ENCODE measurements around the gene RTP2.

Gene RTP2

GRCh38 chr3:187737368-187738070, 35.2 kb upstream of the RTP2 start:
- H3K4me3 ChIP-seq (ENCODE audit: low read length) = peak overlapping the region; percentile 81
- DNase-seq (ENCODE audit: low read depth) = no peak
- TF ChIP-seq CTCF (conservative IDR thresholded peaks at IDR 0.05; ENCODE audit: low read depth, low read length) = no peak

- no peak for TF ChIP-seq CTCF (conservative IDR thresholded peaks at IDR 0.05; ENCODE audit: low read depth, low read length)
- peak overlapping the region; percentile 81 for H3K4me3 ChIP-seq (ENCODE audit: low read length)
- DNase-seq (ENCODE audit: low read depth) = no peak
Measured at GRCh38 chr3:187737006-187737367, 34.6 kb upstream of the RTP2 start.

GRCh38 chr3:187736418-187736871, 34.1 kb upstream of the RTP2 start:
- no peak overlapping the region for H3K4me3 ChIP-seq (ENCODE audit: low read length)
- no peak for TF ChIP-seq CTCF (conservative IDR thresholded peaks at IDR 0.05; ENCODE audit: low read depth, low read length)
- no peak for DNase-seq (ENCODE audit: low read depth)

- H3K4me3 ChIP-seq (ENCODE audit: low read length) = no peak overlapping the region
- DNase-seq (ENCODE audit: low read depth) = no peak
- no peak for TF ChIP-seq CTCF (conservative IDR thresholded peaks at IDR 0.05; ENCODE audit: low read depth, low read length)
Measured at GRCh38 chr3:187735837-187736236, 33.5 kb upstream of the RTP2 start.

GRCh38 chr3:187735383-187735782, 33.0 kb upstream of the RTP2 start:
- no peak for TF ChIP-seq CTCF (conservative IDR thresholded peaks at IDR 0.05; ENCODE audit: low read depth, low read length)
- DNase-seq (ENCODE audit: low read depth) = no peak
- H3K4me3 ChIP-seq (ENCODE audit: low read length) = no peak overlapping the region

- no peak for DNase-seq (ENCODE audit: low read depth)
- no peak overlapping the region for H3K4me3 ChIP-seq (ENCODE audit: low read length)
- no peak for TF ChIP-seq CTCF (conservative IDR thresholded peaks at IDR 0.05; ENCODE audit: low read depth, low read length)
Measured at GRCh38 chr3:187734841-187735240, 32.5 kb upstream of the RTP2 start.

GRCh38 chr3:187733371-187733770, 31.0 kb upstream of the RTP2 start:
- no peak for TF ChIP-seq CTCF (conservative IDR thresholded peaks at IDR 0.05; ENCODE audit: low read depth, low read length)
- DNase-seq (ENCODE audit: low read depth) = no peak
- no peak overlapping the region for H3K4me3 ChIP-seq (ENCODE audit: low read length)

All from retinal pigment epithelial cell (primary cell).